SK-N-SH (cell line): ENCODE measurements around the gene RAI1.

ENCODE experiments used
- CTCF ChIP-seq: fragments of 200-600 bp; sonication (generic); IDR thresholded peaks from 2 replicates; pipeline ENCODE4 v1.6.1; 2017; ENCODE audit warnings: antibody characterized with exemption, mild to moderate bottlenecking, moderate library complexity
- EZH2phosphoT487 ChIP-seq: fragments of 200-600 bp; sonication (generic); IDR thresholded peaks from 2 replicates; pipeline ENCODE4 v1.6.1; 2017; ENCODE audit warnings: low read depth, mixed run types, mild to moderate bottlenecking, antibody characterized with exemption, moderate library complexity, borderline replicate concordance
- GABPA ChIP-seq: IDR thresholded peaks from 2 replicates; pipeline ENCODE4 v1.4.0; 2012; ENCODE audit warnings: low read depth, mild to moderate bottlenecking
- POLR2AphosphoS5 ChIP-seq: IDR thresholded peaks from 2 replicates; pipeline ENCODE4 v1.6.1; 2012; ENCODE audit warnings: low read depth, low read length
- RCOR1 ChIP-seq: fragments of 150-350 bp; IDR thresholded peaks from 2 replicates; pipeline ENCODE4 v1.6.1; 2017; ENCODE audit warnings: antibody characterized with exemption, low read length
- TAF1 ChIP-seq: IDR thresholded peaks from 2 replicates; pipeline ENCODE4 v1.6.1; 2012; ENCODE audit warnings: low read depth, mild to moderate bottlenecking, low read length, moderate library complexity, borderline replicate concordance
- TCF12 ChIP-seq: IDR thresholded peaks from 2 replicates; pipeline ENCODE4 v1.4.0; 2012

DNA sequence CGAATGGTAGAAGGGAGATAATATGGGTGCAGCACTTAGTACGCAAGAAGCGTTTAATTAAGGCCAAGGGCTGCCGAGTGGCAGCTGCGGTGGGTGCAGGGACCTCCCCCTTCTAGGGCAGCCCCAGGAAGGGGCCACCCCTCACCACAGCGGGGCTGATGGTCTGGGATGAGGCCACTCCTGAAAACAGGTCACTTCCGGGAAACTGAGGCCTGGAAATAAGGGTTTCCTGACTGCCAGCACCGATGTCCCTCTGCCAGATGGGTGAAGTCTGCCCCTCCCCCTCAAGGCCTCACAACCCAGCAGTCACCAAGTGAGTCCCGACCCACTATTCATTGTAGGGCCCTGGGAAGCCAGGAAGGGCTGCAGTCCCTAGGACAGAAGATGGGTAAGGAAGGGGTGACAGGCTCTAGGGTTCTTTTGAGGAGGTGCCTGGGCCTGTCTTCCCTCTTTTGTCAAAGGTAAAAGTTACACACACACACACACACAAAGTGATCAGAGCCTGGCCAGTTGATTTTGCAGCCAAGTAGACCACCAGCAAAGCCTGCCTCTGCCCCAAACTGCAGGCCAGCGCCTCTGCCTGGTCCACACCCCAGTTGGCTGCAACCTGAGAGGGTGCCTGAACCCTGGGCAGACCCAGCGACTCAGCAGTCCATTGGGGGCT is 143.0 kb downstream of the RAI1 start:
- no peak for TF ChIP-seq CTCF
- no peak for TF ChIP-seq EZH2phosphoT487
- no peak for TF ChIP-seq TAF1
- TF ChIP-seq RCOR1 = no peak
- TF ChIP-seq GABPA = no peak
- no peak for TF ChIP-seq POLR2AphosphoS5
- no peak for TF ChIP-seq TCF12
